Fibroblast of lung (primary cell): Measurements from ENCODE around the gene TENM3. TPM values are rescaled to one million over a fixed set of nuclear protein-coding genes. Genes with fewer than 3 reads are reported as not detected.

Experiments used
- DNase-seq, 2 donors: peaks; one replicate each; pipeline versions ENCODE4 v3.0.0 to v3.0.0-alpha.2; 2010; ENCODE audit warnings: low read depth in 2 of 2
- H2AFZ ChIP-seq: 2 replicates; pipeline ENCODE4 v1.5.1; 2012; ENCODE audit warnings: low read length, control low read depth, inconsistent platforms
- H3K27ac ChIP-seq: 2 replicates; pipeline ENCODE4 v1.5.1; 2011; ENCODE audit warnings: low read length, control low read depth; ENCODE audit not compliant: insufficient read depth
- H3K27me3 ChIP-seq: 2 replicates; pipeline ENCODE4 v1.5.1; 2011; ENCODE audit warnings: mild to moderate bottlenecking, low read length; ENCODE audit not compliant: control insufficient read depth, insufficient read depth
- H3K36me3 ChIP-seq: 2 replicates; pipeline ENCODE4 v1.5.1; 2011; ENCODE audit warnings: low read length; ENCODE audit not compliant: control insufficient read depth, insufficient read depth
- H3K4me1 ChIP-seq: 2 replicates; pipeline ENCODE4 v1.5.1; 2011; ENCODE audit warnings: low read length; ENCODE audit not compliant: control insufficient read depth, insufficient read depth; ENCODE audit errors: extremely low read depth
- H3K4me2 ChIP-seq: 2 replicates; pipeline ENCODE4 v1.5.1; 2011; ENCODE audit warnings: low read length, control low read depth; ENCODE audit not compliant: insufficient read depth; ENCODE audit errors: extremely low read depth
- H3K4me3 ChIP-seq, 4 experiments: fragments of 200-600 bp in 1 of 4; sonication (generic) in 1 of 4; replicated peaks in 1 of 4; 2 replicates each; pipeline ENCODE4 v1.5.1; 2011 to 2016; ENCODE audit warnings: low read length in 4 of 4, low read depth in 3 of 4, mild to moderate bottlenecking in 3 of 4, control low read depth in 2 of 4, inconsistent platforms in 1 of 4, mixed read lengths in 1 of 4; ENCODE audit not compliant: insufficient read depth in 1 of 4; ENCODE audit errors: control extremely low read depth in 1 of 4
- H3K79me2 ChIP-seq: 2 replicates; pipeline ENCODE4 v1.5.1; 2012; ENCODE audit warnings: mild to moderate bottlenecking, low read length, inconsistent platforms; ENCODE audit not compliant: control insufficient read depth, insufficient read depth
- H3K9ac ChIP-seq: 2 replicates; pipeline ENCODE4 v1.5.1; 2011; ENCODE audit warnings: mild to moderate bottlenecking, low read length, control low read depth; ENCODE audit not compliant: insufficient read depth
- H3K9me3 ChIP-seq: 2 replicates; pipeline ENCODE4 v1.5.1; 2012; ENCODE audit warnings: low read depth, low read length; ENCODE audit not compliant: control insufficient read depth, insufficient read depth
- H4K20me1 ChIP-seq: 2 replicates; pipeline ENCODE4 v1.5.1; 2011; ENCODE audit warnings: low read length; ENCODE audit not compliant: control insufficient read depth, insufficient read depth; ENCODE audit errors: extremely low read depth
- EZH2 ChIP-seq: IDR thresholded peaks from 2 replicates; pipeline ENCODE4 v1.5.1; 2012; ENCODE audit warnings: low read length, control low read depth, mild to moderate bottlenecking; ENCODE audit errors: missing control alignments
- polyA plus RNA-seq, 2 donors: library from polyadenylated mRNA; depleted of rRNA in 1 of 2; stranded (reverse) in 1 of 2; unstranded in 1 of 2; fragments of >200 nt; gene quantifications; 2 replicates each; pipeline ENCODE4 v1.2.1, GENCODE V29; 2011 to 2012; ENCODE audit warnings: missing spikeins in 1 of 2
- total RNA-seq: library from RNA; depleted of rRNA; stranded (reverse); fragments of >200 nt; gene quantifications from 2 replicates; pipeline ENCODE4 v1.2.1, GENCODE V29; 2014
- TF ChIP-seq, protein P1 (sequence below), 2 donors: IDR thresholded peaks in 1 of 2; conservative IDR thresholded peaks in 1 of 2; 1 replicate in 1 of 2; 2 replicates in 1 of 2; pipeline ENCODE4 v1.5.1; 2011 to 2012; ENCODE audit warnings: low read length in 2 of 2, control low read depth in 1 of 2, inconsistent platforms in 1 of 2, low read depth in 1 of 2, mild to moderate bottlenecking in 1 of 2

Gene TENM3
- total and polyA plus RNA-seq, 2 donors (not counting 1 experiment from before 2014, with no cell fraction given) = 2.7 to 3.6 TPM

DNA sequence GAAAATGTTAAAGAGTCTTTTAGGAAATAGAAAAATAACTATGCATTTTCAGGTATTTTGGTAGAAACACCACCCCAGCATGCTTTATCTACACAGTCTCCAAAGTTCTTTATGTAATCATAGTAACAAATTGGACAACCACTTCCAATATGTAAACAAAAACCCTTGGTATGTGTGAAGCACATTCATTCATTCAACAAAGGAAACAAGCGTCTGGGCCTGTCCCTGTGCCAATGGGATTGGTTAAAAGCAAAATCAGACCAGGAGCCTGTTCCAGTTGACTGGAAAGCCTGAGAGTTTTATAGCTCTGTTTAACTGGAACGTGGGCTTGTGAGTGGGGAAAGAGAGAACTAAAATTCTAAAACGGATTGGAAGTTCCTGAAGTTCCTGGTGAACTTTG, 41.3 kb upstream of the TENM3 start:
- Histone ChIP-seq H3K27me3 (no peaks in the 10 kb centered on the region), H3K36me3 (no peaks in the 10 kb centered on the region), H3K4me2 (no peak overlapping the region), H3K79me2 (no peaks in the 10 kb centered on the region), H3K27ac (no peak overlapping the region), H3K4me1 (no peaks in the 10 kb centered on the region), H3K4me3 (no peak overlapping the region), H3K9ac (no peak overlapping the region), H3K9me3 (no peaks in the 10 kb centered on the region), H4K20me1 (no peaks in the 10 kb centered on the region), H2AFZ (no peak overlapping the region)
- peak; percentile 51 to 59 for DNase-seq
- TF ChIP-seq, protein P1, sequence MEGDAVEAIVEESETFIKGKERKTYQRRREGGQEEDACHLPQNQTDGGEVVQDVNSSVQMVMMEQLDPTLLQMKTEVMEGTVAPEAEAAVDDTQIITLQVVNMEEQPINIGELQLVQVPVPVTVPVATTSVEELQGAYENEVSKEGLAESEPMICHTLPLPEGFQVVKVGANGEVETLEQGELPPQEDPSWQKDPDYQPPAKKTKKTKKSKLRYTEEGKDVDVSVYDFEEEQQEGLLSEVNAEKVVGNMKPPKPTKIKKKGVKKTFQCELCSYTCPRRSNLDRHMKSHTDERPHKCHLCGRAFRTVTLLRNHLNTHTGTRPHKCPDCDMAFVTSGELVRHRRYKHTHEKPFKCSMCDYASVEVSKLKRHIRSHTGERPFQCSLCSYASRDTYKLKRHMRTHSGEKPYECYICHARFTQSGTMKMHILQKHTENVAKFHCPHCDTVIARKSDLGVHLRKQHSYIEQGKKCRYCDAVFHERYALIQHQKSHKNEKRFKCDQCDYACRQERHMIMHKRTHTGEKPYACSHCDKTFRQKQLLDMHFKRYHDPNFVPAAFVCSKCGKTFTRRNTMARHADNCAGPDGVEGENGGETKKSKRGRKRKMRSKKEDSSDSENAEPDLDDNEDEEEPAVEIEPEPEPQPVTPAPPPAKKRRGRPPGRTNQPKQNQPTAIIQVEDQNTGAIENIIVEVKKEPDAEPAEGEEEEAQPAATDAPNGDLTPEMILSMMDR (conservative IDR thresholded peaks at IDR 0.05 in 1 of 2, IDR thresholded peaks at IDR 0.05 in 1 of 2; ENCODE audit: low read depth in 1 of 2, low read length in 2 of 2) = no peak
- no peak for TF ChIP-seq EZH2

DNA sequence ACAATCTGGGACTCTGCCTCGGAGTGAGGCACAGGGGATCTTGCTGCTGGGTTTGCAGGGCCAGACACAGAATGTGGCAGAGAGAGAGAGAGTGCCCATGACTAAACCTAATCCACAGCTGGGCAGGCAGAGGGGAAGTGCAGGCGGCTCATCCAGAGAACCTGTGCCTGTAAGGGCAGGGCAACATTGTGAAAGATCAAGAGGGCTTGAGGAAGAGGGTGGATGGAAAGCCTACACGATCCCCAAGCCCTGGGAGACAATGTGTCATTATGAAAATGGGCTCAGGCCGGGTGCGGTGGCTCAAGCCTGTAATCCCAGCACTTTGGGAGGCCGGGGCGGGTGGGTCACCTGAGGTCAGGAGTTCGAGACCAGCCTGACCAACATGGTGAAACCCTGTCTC, 40.6 kb upstream of the TENM3 start:
- no peak for DNase-seq

DNA sequence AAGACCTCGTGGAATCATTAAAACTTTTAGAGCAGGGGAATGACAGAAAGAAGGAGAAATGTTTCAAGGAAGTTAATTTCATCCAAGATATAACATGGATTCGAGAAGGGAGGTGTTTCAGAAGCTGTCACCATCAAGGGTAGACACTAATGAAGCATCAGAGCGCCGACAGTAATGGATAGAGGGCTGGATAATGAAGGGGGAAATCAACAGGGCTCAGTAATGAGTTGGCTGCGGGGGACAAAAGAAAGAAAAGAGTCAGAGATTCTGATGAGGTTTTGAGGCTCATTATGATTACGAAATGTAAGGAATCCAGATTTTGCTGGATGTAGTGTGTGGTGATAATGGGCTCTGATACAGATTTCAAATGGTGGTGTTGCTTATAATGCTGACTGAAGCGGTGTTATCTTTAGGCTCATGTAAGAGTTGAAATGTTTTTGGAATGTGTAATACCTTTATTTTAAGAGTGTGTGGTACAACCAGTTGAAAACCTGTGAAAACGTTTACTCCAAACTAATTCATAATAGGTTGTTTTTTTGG, 39.3 kb upstream of the TENM3 start:
- Histone ChIP-seq H3K9ac (no peak overlapping the region), H3K4me2 (no peak overlapping the region), H3K79me2 (no peaks in the 10 kb centered on the region), H4K20me1 (no peaks in the 10 kb centered on the region), H3K27ac (no peak overlapping the region), H3K9me3 (no peaks in the 10 kb centered on the region), H2AFZ (no peak overlapping the region), H3K27me3 (no peaks in the 10 kb centered on the region), H3K36me3 (no peaks in the 10 kb centered on the region), H3K4me3 (no peak overlapping the region), H3K4me1 (no peaks in the 10 kb centered on the region)
- TF ChIP-seq EZH2 = no peak
- TF ChIP-seq, protein P1 (conservative IDR thresholded peaks at IDR 0.05 in 1 of 2, IDR thresholded peaks at IDR 0.05 in 1 of 2; ENCODE audit: low read depth in 1 of 2, low read length in 2 of 2) = no peak
- DNase-seq = peak in 1 of 2 donors; percentile 79

More for the DNA sequence above, 40.6 kb upstream of the TENM3 start:
- H3K27ac ChIP-seq = no peak overlapping the region
- H3K27me3 ChIP-seq = no peaks in the 10 kb centered on the region
- H3K9ac ChIP-seq = no peak overlapping the region
- H4K20me1 ChIP-seq = no peaks in the 10 kb centered on the region
- H3K4me1 ChIP-seq = no peaks in the 10 kb centered on the region
- H3K4me2 ChIP-seq = no peak overlapping the region
- no peak overlapping the region for H3K4me3 ChIP-seq
- H2AFZ ChIP-seq = no peak overlapping the region
- H3K9me3 ChIP-seq = no peaks in the 10 kb centered on the region
- no peaks in the 10 kb centered on the region for H3K79me2 ChIP-seq
- TF ChIP-seq EZH2 = no peak
- TF ChIP-seq, protein P1 (conservative IDR thresholded peaks at IDR 0.05 in 1 of 2, IDR thresholded peaks at IDR 0.05 in 1 of 2; ENCODE audit: low read depth in 1 of 2, low read length in 2 of 2) = no peak
- H3K36me3 ChIP-seq = no peaks in the 10 kb centered on the region
